Nephron (organoid): Measurements from ENCODE around the gene SLC25A6.

Experiments
- H3K27ac Mint-ChIP-seq, 3 experiments: 2 replicates each; pipeline ENCODE4 v1.8.0; 2020; ENCODE audit warnings: mixed read lengths in 3 of 3, mild to moderate bottlenecking in 2 of 3, moderate library complexity in 1 of 3
- H3K27me3 Mint-ChIP-seq: 2 replicates; pipeline ENCODE4 v1.8.0; 2021; ENCODE audit warnings: low read depth, mild to moderate bottlenecking, moderate library complexity, mixed read lengths
- H3K36me3 Mint-ChIP-seq: 2 replicates; pipeline ENCODE4 v1.8.0; 2020; ENCODE audit warnings: low read depth, mixed read lengths
- H3K4me1 Mint-ChIP-seq: 2 replicates; pipeline ENCODE4 v1.8.0; 2020; ENCODE audit warnings: mixed read lengths
- H3K4me3 Mint-ChIP-seq, 3 experiments: 2 replicates each; pipeline ENCODE4 v1.8.0; 2020; ENCODE audit warnings: mild to moderate bottlenecking in 3 of 3, mixed read lengths in 3 of 3, moderate library complexity in 2 of 3
- H3K9me3 Mint-ChIP-seq: 2 replicates; pipeline ENCODE4 v1.8.0; 2020; ENCODE audit warnings: mixed read lengths
- CTCF ChIP-seq, 3 experiments: fragments of 200-600 bp; sonication (generic); IDR thresholded peaks; one replicate each; pipeline ENCODE4 v1.5.0; 2021; ENCODE audit warnings: antibody characterized with exemption in 3 of 3; ENCODE audit not compliant: unreplicated experiment in 3 of 3

SLC25A6 gene

DNA sequence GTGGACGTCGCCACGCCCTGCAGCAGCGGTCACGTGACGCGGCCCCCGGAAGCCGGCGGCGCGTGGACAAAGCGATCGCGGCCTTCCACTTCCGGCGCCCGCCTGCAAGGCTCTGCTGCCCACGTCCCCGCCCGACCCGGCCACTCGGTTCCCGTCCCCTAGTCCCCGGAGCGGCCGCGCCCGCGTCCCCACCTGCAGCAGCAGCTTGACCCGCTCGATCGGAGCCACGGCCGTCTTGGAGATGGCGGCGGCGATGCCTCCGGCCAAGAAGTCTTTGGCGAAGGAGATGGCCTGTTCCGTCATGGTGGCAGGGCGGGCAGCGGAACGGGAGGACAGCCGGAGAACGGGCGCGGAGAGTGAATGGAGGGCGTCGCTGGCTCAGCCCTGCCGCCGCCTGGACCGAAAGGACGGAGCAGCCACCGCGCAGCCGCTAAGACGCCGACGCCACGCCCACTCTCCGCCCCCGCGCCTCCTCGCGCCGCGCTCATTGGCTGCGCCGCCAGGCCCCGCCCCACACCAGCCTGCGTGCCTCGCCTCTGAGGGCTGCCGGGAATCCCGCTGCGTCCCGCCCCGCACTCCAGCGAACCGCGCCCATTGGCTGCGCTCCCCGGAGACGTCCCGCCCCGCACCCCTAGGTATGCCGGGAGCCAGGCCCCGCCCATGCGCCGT, at the start of gene SLC25A6:
Gene SLC25A6, minus strand, starts transcription at position 407 of the 669 bp plus-strand sequence. Its CDS starts 104 bp downstream, at position 303.
- H3K27me3 Mint-ChIP-seq: no peaks in the 10 kb centered on the region
- H3K4me3 Mint-ChIP-seq: peak within 1 kb of the TSS; percentile 93 to 97 (median 96)
- H3K9me3 Mint-ChIP-seq: no peaks in the 10 kb centered on the region
- peak; percentile 19 to 39 (median 29) for TF ChIP-seq CTCF (IDR thresholded peaks at IDR 0.05; ENCODE audit: unreplicated experiment in 3 of 3)
- H3K36me3 Mint-ChIP-seq: peaks cover 61% of the 10 kb centered on the region
- H3K4me1 Mint-ChIP-seq: peaks cover 36% of the 10 kb centered on the region
- H3K27ac Mint-ChIP-seq: peak within 1 kb of the TSS; percentile 33 to 98 (median 97)

GRCh38 chrX:1440506-1440905, 48.6 kb upstream of the SLC25A6 start:
- H3K36me3 Mint-ChIP-seq: peaks cover 76% of the 10 kb centered on the region
- no peaks in the 10 kb centered on the region for H3K4me1 Mint-ChIP-seq

GRCh38 chrX:1435241-1435895, 43.5 kb upstream of the SLC25A6 start:
- Mint-ChIP-seq H3K27ac (no peak overlapping the region), H3K9me3 (peaks cover 8% of the 10 kb centered on the region), H3K4me1 (no peaks in the 10 kb centered on the region), H3K36me3 (peaks cover 46% of the 10 kb centered on the region), H3K27me3 (no peaks in the 10 kb centered on the region), H3K4me3 (no peak overlapping the region)
- TF ChIP-seq CTCF (IDR thresholded peaks at IDR 0.05; ENCODE audit: unreplicated experiment in 3 of 3): no peak

More at GRCh38 chrX:1440506-1440905, 48.6 kb upstream of the SLC25A6 start:
- no peak for TF ChIP-seq CTCF (IDR thresholded peaks at IDR 0.05; ENCODE audit: unreplicated experiment in 3 of 3)
- Mint-ChIP-seq H3K27ac (no peak overlapping the region), H3K27me3 (no peaks in the 10 kb centered on the region), H3K9me3 (peaks cover 31% of the 10 kb centered on the region), H3K4me3 (no peak overlapping the region)

- no peak overlapping the region for H3K27ac Mint-ChIP-seq
- no peak overlapping the region for H3K4me3 Mint-ChIP-seq
- TF ChIP-seq CTCF (IDR thresholded peaks at IDR 0.05; ENCODE audit: unreplicated experiment in 3 of 3): no peak
- peaks cover 46% of the 10 kb centered on the region for H3K36me3 Mint-ChIP-seq
- H3K9me3 Mint-ChIP-seq: peaks cover 8% of the 10 kb centered on the region
- H3K4me1 Mint-ChIP-seq: no peaks in the 10 kb centered on the region
- H3K27me3 Mint-ChIP-seq: no peaks in the 10 kb centered on the region
These were observed 42.9 kb upstream of the SLC25A6 start for GRCh38 chrX:1434871-1435240.

- Mint-ChIP-seq H3K27me3 (no peaks in the 10 kb centered on the region), H3K27ac (no peak overlapping the region)
These were observed 41.9 kb upstream of the SLC25A6 start for GRCh38 chrX:1433646-1434357.

More at GRCh38 chrX:1433646-1434357, 41.9 kb upstream of the SLC25A6 start:
- Mint-ChIP-seq H3K4me3 (no peak overlapping the region), H3K36me3 (peaks cover 42% of the 10 kb centered on the region), H3K9me3 (peaks cover 8% of the 10 kb centered on the region), H3K4me1 (no peaks in the 10 kb centered on the region)
- no peak for TF ChIP-seq CTCF (IDR thresholded peaks at IDR 0.05; ENCODE audit: unreplicated experiment in 3 of 3)
